LoVo (cell line): Measurements from ENCODE around the gene FTL.
A peak's percentile ranks its signal among the peaks of the same experiment; 100 is the strongest.

Source experiments
- DNase-seq: peaks from one replicate; pipeline ENCODE4 v3.0.0-alpha.2; 2016; ENCODE audit warnings: low spot score

FTL gene

GRCh38 chr19:48945817-48946216, 19.3 kb upstream of the FTL start:
- no peak for DNase-seq

- no peak for DNase-seq
These were observed 18.4 kb upstream of the FTL start for GRCh38 chr19:48946463-48947257.

- DNase-seq = no peak
These were observed 17.9 kb upstream of the FTL start for GRCh38 chr19:48947258-48947542.

- no peak for DNase-seq
These were observed 14.9 kb upstream of the FTL start for GRCh38 chr19:48950159-48950558.

- DNase-seq = no peak
These were observed 14.1 kb upstream of the FTL start for GRCh38 chr19:48950830-48951519.

GRCh38 chr19:48953141-48953540, 12.0 kb upstream of the FTL start:
- no peak for DNase-seq

- no peak for DNase-seq
These were observed 11.0 kb upstream of the FTL start for GRCh38 chr19:48953990-48954594.

- DNase-seq = peak; percentile 95
These were observed 10.4 kb upstream of the FTL start, which contains the start of gene BAX for GRCh38 chr19:48954595-48955307. Gene BAX, plus strand, starts transcription at chr19:48954875. Its CDS starts 54 bp downstream, at chr19:48954929.

- no peak for DNase-seq
These were observed 9.7 kb upstream of the FTL start for GRCh38 chr19:48955308-48955958.

GRCh38 chr19:48958006-48958405, 7.1 kb upstream of the FTL start:
- DNase-seq = no peak

GRCh38 chr19:48959341-48960239, 5.5 kb upstream of the FTL start:
- DNase-seq = no peak

- DNase-seq = no peak
These were observed 4.0 kb upstream of the FTL start for GRCh38 chr19:48961051-48961649.

- DNase-seq = no peak
These were observed 3.5 kb upstream of the FTL start for GRCh38 chr19:48961673-48962028.

- DNase-seq = peak; percentile 68
These were observed 2.9 kb upstream of the FTL start for GRCh38 chr19:48962029-48962848.

- DNase-seq = no peak
These were observed 2.3 kb upstream of the FTL start for GRCh38 chr19:48962849-48963165.

- DNase-seq = peak; percentile 51
These were observed 1.5 kb upstream of the FTL start for GRCh38 chr19:48963371-48964204.

GRCh38 chr19:48964205-48965039, 687 bp upstream of the FTL start:
- DNase-seq = no peak
